ENCODE data around the gene TMEM273.

The TMEM273 gene

GRCh38 chr10:49150426-49150825 lies 37.8 kb downstream of the TMEM273 start:
- DNase-seq: no peak
- intact Hi-C loops (cut with DNase I): no loop called here

- intact Hi-C loops (cut with DNase I): no loop called here
- DNase-seq: no peak
Observed at GRCh38 chr10:49149881-49150280, 38.3 kb downstream of the TMEM273 start.

- intact Hi-C loops (cut with DNase I): no loop called here
- DNase-seq: no peak
Observed at GRCh38 chr10:49144058-49144720, 44.0 kb downstream of the TMEM273 start.

GRCh38 chr10:49143249-49143648 lies 44.9 kb downstream of the TMEM273 start:
- intact Hi-C loops (cut with DNase I): no loop called here
- DNase-seq: no peak

- no peak for DNase-seq
- intact Hi-C loops (cut with DNase I): no loop called here
Observed at GRCh38 chr10:49141541-49142332, 46.5 kb downstream of the TMEM273 start.

GRCh38 chr10:49140304-49141177 lies 47.6 kb downstream of the TMEM273 start:
- DNase-seq: no peak
- intact Hi-C loops (cut with DNase I): no loop called here

GRCh38 chr10:49139846-49140195 lies 48.4 kb downstream of the TMEM273 start:
- DNase-seq: no peak
- intact Hi-C loops (cut with DNase I): no loop called here

GRCh38 chr10:49139028-49139845 lies 49.0 kb downstream of the TMEM273 start:
- intact Hi-C loops (cut with DNase I): no loop called here
- no peak for DNase-seq

GRCh38 chr10:49138361-49138891 lies 49.8 kb downstream of the TMEM273 start:
- DNase-seq: no peak
- intact Hi-C loops (cut with DNase I): no loop called here

- no peak for DNase-seq
- intact Hi-C loops (cut with DNase I): no loop called here
Observed at GRCh38 chr10:49136525-49136924, 51.7 kb downstream of the TMEM273 start.

GRCh38 chr10:49135575-49136313 lies 52.4 kb downstream of the TMEM273 start:
- no peak for DNase-seq
- intact Hi-C loops (cut with DNase I): no loop called here

GRCh38 chr10:49134327-49134726 lies 53.9 kb downstream of the TMEM273 start:
- no peak for DNase-seq
- intact Hi-C loops (cut with DNase I): no loop called here

GRCh38 chr10:49133706-49134248 lies 54.4 kb downstream of the TMEM273 start, which contains the start of gene FAM170B:
TSS of gene FAM170B (minus strand) at chr10:49134021. CDS start at chr10:49133918, 103 bp downstream.
- intact Hi-C loops (cut with DNase I): no loop called here
- DNase-seq: no peak

GRCh38 chr10:49132362-49132737 lies 55.8 kb downstream of the TMEM273 start:
- DNase-seq: no peak
- intact Hi-C loops (cut with DNase I): no loop called here

GRCh38 chr10:49131507-49132361 lies 56.5 kb downstream of the TMEM273 start:
- intact Hi-C loops (cut with DNase I): no loop called here
- no peak for DNase-seq

GRCh38 chr10:49129376-49129775 lies 58.8 kb downstream of the TMEM273 start:
- intact Hi-C loops (cut with DNase I): no loop called here
- DNase-seq: no peak

GRCh38 chr10:49128854-49129253 lies 59.3 kb downstream of the TMEM273 start:
- no peak for DNase-seq
- intact Hi-C loops (cut with DNase I): no loop called here
